Omental fat pad (tissue), 4 donors: ENCODE measurements around the gene NCLN. TPM values are rescaled to one million over a fixed set of nuclear protein-coding genes. Genes with fewer than 3 reads are reported as not detected.

Source experiments
- ATAC-seq: fragments of 150-250 bp; one replicate; pipeline ENCODE4 v1.9.1; 2016; ENCODE audit warnings: mild to moderate bottlenecking, moderate library complexity; ENCODE audit not compliant: low FRiP score
- DNase-seq: peaks from one replicate; pipeline ENCODE4 v3.0.0-alpha.2; 2019; ENCODE audit warnings: low spot score
- CTCF ChIP-seq, 3 donors: fragments of 450-650 bp; IDR thresholded peaks; one replicate each; pipeline ENCODE4 v1.5.1; 2016 to 2017; ENCODE audit warnings: antibody characterized with exemption in 3 of 3, mild to moderate bottlenecking in 3 of 3, moderate library complexity in 2 of 3
- total RNA-seq, 4 donors: library from RNA; depleted of rRNA; stranded (reverse); fragments of >200 nt; gene quantifications; one replicate each; pipeline ENCODE4 v1.1.0, GENCODE V29; 2016

Gene NCLN
- total RNA-seq, 4 donors from 2014 or later: 33.6 to 65.7 (median 41.1) TPM

- no peak for TF ChIP-seq CTCF (IDR thresholded peaks at IDR 0.05)
- no peak for DNase-seq
- ATAC-seq: no peak
Measured at GRCh38 chr19:3194106-3195087, 8.7 kb downstream of the NCLN start.

GRCh38 chr19:3196064-3196932 is 10.6 kb downstream of the NCLN start:
- TF ChIP-seq CTCF (IDR thresholded peaks at IDR 0.05): no peak
- no peak for ATAC-seq
- DNase-seq: no peak

- ATAC-seq: no peak
- TF ChIP-seq CTCF (IDR thresholded peaks at IDR 0.05): no peak
- no peak for DNase-seq
Measured at GRCh38 chr19:3196933-3197205, 11.1 kb downstream of the NCLN start.

- DNase-seq (no peak), ATAC-seq (no peak)
- TF ChIP-seq CTCF (IDR thresholded peaks at IDR 0.05): no peak
Measured at GRCh38 chr19:3198901-3199700, 13.4 kb downstream of the NCLN start.

GRCh38 chr19:3201072-3201700 is 15.5 kb downstream of the NCLN start:
- no peak for TF ChIP-seq CTCF (IDR thresholded peaks at IDR 0.05)
- ATAC-seq: no peak
- no peak for DNase-seq

GRCh38 chr19:3201911-3202310 is 16.2 kb downstream of the NCLN start:
- ATAC-seq: no peak
- DNase-seq: no peak
- no peak for TF ChIP-seq CTCF (IDR thresholded peaks at IDR 0.05)
